NCI-H2029 (cell line): ENCODE data around the gene BCL11B.

Experiments
- DNase-seq: peaks from one replicate; lab custom pipeline; 2025; lab: John Stamatoyannopoulos, UW

Gene BCL11B

DNA sequence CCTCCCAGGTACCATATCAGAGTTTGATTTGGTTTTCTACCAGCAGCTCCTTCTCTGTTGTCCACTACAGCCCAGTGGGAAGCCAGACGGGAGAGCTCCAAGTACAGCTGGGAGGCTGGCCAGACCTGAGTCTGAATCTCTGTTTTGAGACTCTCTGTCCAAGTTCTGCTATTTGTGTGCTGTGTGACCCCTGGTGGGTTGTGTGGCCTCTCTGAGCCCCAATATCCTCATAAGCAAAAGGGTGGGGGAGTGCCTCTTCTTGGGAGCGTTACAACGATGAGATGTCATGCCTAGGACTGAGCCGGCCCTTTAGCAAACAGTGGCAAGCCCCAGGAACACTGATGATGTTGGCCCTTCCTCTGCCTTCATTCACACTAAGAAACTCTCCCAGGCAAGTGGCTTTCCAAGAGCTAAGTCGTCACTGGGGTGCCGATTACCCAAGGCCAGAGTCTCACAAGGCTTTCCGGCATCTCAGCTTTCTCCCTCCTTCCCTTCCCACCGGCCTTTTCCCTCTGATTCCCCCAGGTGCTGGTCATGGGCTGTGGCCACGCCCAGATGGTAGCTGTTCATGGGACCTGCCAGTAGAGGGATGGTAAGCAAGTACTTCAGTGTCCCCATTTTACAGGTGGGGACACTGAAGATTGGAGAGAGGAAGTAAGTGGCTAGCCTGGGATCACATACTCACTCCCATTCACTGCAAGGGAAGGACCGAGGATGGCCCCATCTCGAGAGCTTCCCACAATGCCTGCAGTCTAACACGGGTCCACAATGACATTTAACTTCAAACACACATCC is 47.7 kb downstream of the BCL11B start:
- DNase-seq, result no peak

GRCh38 chr14:99221445-99221844 is 50.6 kb downstream of the BCL11B start:
- DNase-seq, result no peak

GRCh38 chr14:99217066-99217955 is 54.7 kb downstream of the BCL11B start:
- DNase-seq, result no peak

DNA sequence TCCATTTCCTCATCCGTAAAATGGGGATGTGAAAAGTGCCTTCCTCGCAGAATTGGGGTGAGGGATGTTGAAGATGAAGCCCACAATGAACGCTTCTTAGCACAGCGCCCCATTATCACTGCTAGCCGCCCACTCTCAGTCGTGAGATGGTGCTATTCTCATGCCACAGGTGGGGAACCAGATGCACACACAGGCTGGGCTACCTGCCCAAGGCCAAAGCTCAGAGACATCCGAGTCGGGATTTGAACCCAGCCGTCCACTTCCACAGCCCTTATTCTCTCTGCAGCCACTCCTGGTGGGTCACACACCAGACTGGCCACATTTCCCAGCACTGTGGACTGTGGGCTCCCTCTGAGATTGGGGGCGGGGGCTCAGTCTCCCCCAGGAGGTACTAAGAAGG is 55.8 kb downstream of the BCL11B start:
- no peak for DNase-seq

DNA sequence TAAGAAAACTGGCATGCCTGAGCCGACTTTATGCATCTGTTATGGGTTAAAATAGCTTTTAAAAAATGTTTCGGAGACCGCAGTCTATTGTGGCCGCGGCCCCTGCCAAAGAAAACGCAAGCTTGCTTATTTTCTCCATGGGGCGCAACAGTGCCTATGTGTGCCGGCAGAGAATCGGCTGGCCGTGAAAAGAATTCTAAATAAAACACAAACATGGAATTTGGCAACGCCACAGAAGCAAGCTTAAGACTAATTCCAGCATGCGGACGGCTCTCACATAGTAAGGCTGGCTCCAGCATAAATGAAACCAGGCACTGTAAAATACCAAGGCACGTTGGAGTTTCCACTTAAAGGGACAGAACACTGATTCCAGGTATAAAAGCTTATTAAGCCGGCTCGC is 56.7 kb downstream of the BCL11B start:
- no peak for DNase-seq

DNA sequence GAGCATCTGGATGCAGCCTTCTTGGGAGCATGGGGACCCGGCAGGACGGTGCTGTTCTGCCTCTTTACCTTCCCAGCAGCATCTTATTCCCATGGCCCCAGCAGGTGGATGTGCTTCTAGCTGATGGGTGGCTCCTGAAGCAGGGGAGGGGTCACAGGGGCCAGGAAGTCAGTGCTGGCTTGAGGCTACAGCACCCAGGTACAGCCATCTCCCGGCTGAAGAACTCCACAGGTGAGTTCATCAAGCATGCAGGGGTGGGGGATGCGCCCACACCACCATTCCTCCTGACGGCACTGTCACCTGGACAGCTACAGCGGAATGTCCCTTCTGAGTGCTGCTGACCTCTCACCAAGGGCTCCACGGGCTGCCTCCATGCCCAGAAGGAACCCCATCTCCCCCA is 57.3 kb downstream of the BCL11B start:
- DNase-seq, result no peak

DNA sequence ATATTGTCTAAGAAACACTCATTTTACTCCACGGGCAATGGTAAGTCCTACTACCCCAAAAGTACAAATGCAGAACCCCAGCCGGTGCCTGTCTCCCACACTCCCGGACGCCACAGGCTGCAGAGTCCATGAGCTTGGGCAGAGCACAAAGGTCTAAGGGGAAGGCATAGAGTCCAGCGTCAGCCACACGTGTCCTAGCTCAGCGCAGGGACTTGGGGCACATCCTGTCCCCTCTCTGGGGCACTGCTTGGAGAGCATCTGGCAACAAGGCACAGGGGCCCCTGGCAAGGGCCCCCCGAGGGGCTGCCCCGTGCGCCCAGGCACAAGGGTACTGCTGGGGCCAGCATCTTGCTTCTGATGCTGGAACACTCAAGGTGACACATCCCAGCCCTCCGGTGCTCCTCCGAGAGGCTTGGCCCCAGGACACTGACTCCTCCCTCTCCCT is 58.4 kb downstream of the BCL11B start:
- DNase-seq, result no peak

DNA sequence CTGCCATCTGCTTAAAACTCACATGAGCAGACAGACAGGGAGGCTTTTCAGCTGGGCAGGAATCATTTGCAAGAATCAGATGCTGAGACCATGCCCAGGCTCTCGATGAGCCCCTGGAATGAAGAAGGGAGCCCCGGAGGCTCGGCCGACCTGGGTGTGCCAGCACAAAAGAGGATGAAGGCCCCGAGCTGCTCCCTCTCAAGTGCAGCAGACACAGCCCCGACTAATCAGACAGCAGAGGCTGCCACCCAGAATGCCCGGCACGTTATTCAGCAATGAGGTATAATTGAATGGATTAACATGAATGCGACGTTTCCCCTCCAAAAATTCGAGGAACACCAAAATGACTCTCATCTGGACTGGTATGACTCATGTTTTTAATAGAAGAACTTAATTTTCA is 58.9 kb downstream of the BCL11B start:
- no peak for DNase-seq

- DNase-seq, result no peak
Measured at GRCh38 chr14:99212646-99213045, 59.4 kb downstream of the BCL11B start.

DNA sequence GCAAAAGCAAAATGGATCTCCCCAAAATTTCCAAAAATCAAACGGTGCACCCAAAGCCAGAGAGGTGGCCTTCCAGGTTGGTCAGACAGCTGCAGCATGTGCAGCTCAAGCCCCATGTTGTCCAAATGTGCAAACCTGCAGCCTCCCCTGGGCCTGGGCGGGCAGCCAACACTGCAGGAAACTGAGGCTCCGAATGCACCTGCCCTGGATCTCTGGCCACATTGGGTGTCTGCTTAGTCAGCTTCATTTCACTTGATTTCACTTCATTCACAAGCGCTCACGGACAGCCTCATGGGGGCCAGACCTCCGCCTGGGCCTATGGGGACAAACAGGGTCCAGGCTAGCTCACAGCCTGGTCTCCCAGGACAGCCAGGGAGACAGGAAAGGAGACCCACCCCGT is 59.8 kb downstream of the BCL11B start:
- DNase-seq, result no peak

DNA sequence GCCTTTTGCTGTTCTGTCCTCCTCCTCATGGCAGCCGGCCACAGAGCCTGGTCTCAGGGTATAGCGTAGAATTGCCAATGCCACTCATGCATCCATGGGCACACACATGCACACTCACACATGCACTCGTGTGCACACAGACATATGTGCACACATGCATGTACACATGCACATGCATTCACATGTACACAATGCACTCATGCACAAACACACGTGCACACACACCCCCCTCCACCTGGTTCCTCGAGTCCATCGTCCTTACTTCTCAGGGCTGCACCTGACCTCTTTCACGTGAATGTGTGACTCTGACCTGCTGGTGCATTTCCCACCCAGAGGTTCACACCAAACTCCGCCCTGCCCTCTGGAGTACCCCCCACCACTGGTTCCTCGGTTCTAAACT is 60.6 kb downstream of the BCL11B start:
- no peak for DNase-seq

DNA sequence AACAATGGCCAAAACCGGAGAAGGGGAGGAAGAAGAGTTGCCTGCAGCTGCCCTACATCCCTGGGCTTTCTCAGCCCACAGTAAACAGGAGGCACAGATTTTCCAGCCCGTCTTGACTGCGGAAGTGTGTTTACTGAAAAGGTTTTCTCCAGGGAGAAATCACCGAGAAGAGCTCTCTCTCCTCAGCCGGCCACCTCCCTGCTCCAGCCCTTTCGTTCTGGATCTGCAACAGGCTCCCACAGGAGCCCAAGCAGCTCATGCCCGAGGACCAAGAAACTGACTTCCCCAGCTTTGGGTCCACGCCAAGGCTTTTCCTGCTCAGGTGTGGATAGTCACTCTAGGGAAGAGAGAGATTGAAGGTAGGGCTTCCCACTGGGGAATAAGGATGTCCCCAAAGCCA is 61.7 kb downstream of the BCL11B start:
- no peak for DNase-seq

GRCh38 chr14:99209409-99209808 is 62.6 kb downstream of the BCL11B start:
- DNase-seq, result no peak

DNA sequence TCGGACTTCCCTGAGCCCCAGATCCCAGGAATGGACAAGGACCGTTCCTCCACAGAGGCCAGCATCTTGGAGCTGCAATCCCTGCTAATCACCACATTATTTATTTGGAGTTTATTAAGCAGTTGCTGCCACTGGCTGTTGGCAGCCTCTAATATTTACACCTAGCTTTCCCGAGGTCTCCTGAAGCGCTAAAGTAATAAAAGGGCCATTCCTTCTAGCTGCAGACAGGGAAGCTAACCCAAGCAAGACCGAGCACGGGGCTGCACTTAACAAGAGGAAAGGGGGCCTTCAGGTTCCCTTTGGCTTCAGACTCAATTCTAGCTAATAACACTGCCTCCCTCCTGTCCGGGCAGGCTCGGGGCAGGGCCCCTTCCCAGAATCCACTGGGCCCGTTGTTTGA is 63.7 kb downstream of the BCL11B start:
- DNase-seq, result no peak

GRCh38 chr14:99207456-99207855 is 64.5 kb downstream of the BCL11B start:
- no peak for DNase-seq

GRCh38 chr14:99206090-99206489 is 65.9 kb downstream of the BCL11B start:
- no peak for DNase-seq

DNA sequence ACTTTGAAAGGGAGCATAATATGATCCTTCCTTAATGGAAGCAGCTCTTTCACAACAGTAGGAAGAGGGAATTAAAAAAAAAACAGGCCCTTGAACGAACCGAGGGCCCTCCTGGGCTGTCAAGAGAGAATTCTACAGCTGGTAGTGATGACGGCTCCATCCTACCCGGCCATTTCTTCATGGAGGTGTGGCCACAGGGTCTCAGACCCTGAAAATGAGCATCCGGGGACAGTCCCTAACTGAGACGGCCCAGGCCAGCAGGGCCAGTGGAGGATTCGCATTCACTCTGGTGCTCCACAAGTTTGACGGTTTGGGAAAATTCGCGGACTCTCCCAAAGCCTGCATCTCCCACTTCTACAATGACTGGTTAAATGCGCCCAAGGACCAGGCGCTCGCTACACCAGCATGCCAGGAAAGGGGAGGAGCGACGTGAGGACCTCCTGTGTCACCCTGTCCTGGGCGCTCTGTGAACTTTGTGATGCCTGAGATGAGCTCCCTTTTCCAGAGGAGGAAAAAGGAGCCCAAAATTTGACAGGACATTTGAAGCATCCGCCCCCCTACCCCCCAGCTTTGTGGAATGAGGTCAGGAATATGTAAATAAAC is 66.8 kb downstream of the BCL11B start:
- DNase-seq, result no peak

- DNase-seq, result no peak
Measured at GRCh38 chr14:99203801-99204200, 68.2 kb downstream of the BCL11B start.

- DNase-seq, result no peak
Measured at GRCh38 chr14:99203080-99203479, 68.9 kb downstream of the BCL11B start.

GRCh38 chr14:99202516-99202915 is 69.5 kb downstream of the BCL11B start:
- DNase-seq, result no peak

- no peak for DNase-seq
Measured at GRCh38 chr14:99201351-99202073, 70.5 kb downstream of the BCL11B start.

- no peak for DNase-seq
Measured at GRCh38 chr14:99200654-99201005, 71.4 kb downstream of the BCL11B start.
